ENCODE data around the gene ARL4C. TPM values are rescaled to one million over a fixed set of nuclear protein-coding genes. Genes with fewer than 3 reads are reported as not detected.

The ARL4C gene, protein sequence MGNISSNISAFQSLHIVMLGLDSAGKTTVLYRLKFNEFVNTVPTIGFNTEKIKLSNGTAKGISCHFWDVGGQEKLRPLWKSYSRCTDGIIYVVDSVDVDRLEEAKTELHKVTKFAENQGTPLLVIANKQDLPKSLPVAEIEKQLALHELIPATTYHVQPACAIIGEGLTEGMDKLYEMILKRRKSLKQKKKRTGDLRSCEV
- 10 to 100 TPM in 1 of 3 donors, 1 to 10 TPM in 2; 3.0 to 11.6 (median 5.2) TPM for polyA plus RNA-seq

DNA sequence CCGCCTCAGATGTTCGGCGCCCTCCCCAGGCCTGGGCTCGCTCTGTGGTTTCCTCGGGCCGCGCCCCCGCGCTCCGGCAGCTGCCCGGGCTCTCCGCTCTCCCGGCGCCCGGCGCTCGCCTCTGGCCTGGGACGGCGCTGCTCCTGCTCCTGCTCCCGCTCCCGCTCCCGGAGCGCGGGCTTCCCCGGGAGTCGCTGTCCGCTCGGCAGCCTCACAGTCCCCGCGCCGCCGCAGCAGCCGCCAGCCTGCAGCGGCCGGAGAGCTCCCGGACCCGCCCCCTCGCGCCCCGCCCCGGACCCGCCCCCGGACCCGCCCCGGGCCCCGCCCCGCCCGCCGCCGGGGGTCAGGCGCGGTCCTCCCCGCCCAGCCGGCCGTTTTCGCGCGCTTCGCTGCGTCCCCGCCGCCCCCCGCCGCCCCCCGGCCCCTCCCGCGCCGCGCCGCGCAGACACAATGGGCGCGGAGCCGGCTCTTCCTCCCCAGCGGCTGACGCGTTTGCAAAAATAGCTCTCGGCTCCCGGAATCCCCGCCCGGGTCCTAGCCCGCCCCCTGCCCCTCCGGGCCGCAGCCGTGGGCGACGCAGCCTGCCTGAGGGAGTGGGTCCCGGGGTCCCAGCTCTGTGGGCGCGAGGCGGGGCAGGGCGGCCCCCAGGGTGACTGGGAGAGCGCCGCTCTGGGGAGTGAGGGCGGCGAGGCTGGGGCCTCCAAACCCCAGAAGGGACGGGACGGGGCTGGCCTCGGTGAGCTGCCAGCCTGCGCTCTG, at the start of gene ARL4C:
TSS of gene ARL4C (minus strand) at position 247 of the 759 bp plus-strand sequence. CDS start 495 bp downstream, outside the sequence.
- H3K27ac ChIP-seq (ENCODE audit: low read depth, low read length) = no peak within 1 kb of the TSS
- WGBS, 3 donors = 0 to 2% (median 2%) methylated on average over 50 to 99 of the region's 100 CpGs

GRCh38 chr2:234544659-234545611, 48.1 kb upstream of the ARL4C start:
- no peak overlapping the region for H3K27ac ChIP-seq (ENCODE audit: low read depth, low read length)
- WGBS, 3 donors = 18 to 25% (median 19%) methylated on average over 24 of the region's 24 CpGs

DNA sequence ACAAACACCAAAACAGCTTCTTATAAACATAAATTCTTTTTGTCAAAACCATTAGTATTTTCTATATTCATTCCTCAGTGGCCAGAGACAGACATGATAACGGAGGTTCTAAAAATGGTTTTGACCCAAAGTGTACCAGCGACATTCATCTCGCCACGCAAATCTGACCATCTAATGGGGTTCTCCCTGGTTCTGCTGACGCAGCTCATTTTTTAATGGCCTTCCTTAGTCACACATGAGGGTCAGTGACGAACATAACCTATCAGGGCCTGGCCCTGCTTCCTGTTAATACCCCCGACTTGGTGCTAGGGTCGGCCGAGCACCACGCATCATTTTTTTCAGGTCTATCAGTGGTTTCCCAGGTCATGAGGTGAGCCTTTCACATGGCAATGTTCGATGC, 45.9 kb upstream of the ARL4C start:
- H3K27ac ChIP-seq (ENCODE audit: low read depth, low read length) = no peak overlapping the region
- 81 to 85% (median 84%) methylated on average over 11 of the region's 11 CpGs for WGBS, 3 donors

- WGBS, 3 donors = 54 to 74% (median 63%) methylated on average over 4 of the region's 4 CpGs
- no peak overlapping the region for H3K27ac ChIP-seq (ENCODE audit: low read depth, low read length)
Measured at GRCh38 chr2:234537929-234538328, 41.0 kb upstream of the ARL4C start.

DNA sequence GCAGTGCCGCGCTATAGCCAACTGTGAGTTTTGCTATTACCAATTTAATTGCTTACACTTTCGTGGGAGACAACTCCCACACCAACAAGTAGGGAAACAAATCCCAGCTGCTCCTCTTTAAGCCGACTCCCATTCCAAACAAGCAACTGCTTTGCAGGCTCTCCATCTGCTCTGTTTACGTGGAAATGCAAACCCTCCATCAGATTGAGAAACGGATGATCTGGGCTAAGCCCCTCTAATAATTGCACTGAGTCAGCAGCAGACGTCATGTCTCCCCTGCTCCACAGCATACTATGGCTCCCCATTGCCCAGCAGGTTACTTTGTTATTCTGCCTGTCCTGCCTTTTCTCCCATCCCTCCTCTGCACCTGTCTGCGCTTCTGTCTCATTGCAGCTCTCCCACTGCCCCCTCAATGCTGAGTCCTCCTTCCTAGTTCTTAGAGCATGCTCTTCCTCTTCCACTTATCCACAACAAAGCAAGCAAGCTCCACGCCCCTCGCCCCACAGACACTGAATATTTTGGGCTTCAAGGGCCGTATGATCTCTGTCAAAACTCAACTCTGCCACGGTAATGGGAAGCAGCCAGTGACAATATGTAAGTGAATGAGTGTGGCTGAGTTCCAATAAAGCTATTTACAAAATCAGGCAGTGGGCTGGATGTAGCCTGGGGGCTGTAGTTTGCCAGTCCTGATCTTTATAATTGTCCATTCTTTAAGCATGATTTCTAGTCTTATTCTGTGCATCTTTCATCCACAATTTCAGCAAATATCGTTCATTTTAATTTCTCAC, 39.5 kb upstream of the ARL4C start:
- no peak overlapping the region for H3K27ac ChIP-seq (ENCODE audit: low read depth, low read length)
- 42 to 59% (median 53%) methylated on average over 13 of the region's 13 CpGs for WGBS, 3 donors

DNA sequence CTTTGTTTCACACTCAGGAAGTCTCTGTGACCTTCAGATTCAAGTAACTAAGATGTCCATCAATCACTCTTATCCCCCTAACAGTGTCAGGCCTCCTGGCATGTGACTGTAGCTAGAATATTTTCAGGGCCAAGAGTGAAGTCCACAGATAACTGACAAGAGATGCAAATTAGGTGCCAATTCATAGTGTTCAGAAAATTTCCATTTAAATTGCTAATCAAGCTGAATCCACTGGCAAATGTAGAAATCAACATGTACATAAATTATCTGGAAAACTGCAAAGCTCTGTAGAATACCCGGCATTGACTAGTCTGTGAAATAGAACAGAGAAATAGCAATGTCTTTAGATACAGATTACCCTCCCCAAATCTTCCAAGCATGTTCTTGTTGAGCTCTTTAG, 38.6 kb upstream of the ARL4C start:
- WGBS, 3 donors = 73 to 93% (median 76%) methylated on average over 1 of the region's 1 CpG
- no peak overlapping the region for H3K27ac ChIP-seq (ENCODE audit: low read depth, low read length)

- WGBS, 3 donors = 73 to 85% (median 84%) methylated on average over 8 of the region's 8 CpGs
- H3K27ac ChIP-seq (ENCODE audit: low read depth, low read length) = no peak overlapping the region
Measured at GRCh38 chr2:234534515-234534914, 37.6 kb upstream of the ARL4C start.

DNA sequence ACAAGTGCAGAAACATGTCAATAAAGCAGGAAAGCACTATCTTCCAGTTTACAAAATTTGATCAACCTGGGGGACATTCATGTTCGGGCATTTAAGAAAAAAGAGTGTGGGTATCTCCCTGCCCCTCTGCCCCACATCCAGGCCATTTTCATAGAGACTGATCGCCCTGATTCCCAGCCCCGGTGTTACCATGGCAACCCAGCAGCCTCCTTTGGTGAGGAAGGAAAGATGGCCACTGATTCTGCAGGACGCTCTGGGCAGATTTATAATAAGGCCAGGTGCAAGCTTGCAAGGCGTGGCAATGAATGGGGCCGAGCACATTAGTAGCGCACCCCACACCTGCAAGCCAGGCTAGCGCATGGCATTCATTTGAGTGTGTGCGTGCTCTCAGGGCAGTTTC, 36.7 kb upstream of the ARL4C start:
- WGBS, 3 donors = 89 to 91% (median 89%) methylated on average over 9 of the region's 9 CpGs
- H3K27ac ChIP-seq (ENCODE audit: low read depth, low read length) = no peak overlapping the region

- WGBS, 3 donors = 72 to 86% (median 72%) methylated on average over 8 of the region's 8 CpGs
Measured at GRCh38 chr2:234528410-234529148, 31.7 kb upstream of the ARL4C start.

GRCh38 chr2:234526711-234527110, 29.8 kb upstream of the ARL4C start:
- no peak overlapping the region for H3K27ac ChIP-seq (ENCODE audit: low read depth, low read length)
- WGBS, 3 donors = 85 to 91% (median 89%) methylated on average over 3 of the region's 3 CpGs

More at GRCh38 chr2:234528410-234529148, 31.7 kb upstream of the ARL4C start:
- H3K27ac ChIP-seq (ENCODE audit: low read depth, low read length) = no peak overlapping the region

DNA sequence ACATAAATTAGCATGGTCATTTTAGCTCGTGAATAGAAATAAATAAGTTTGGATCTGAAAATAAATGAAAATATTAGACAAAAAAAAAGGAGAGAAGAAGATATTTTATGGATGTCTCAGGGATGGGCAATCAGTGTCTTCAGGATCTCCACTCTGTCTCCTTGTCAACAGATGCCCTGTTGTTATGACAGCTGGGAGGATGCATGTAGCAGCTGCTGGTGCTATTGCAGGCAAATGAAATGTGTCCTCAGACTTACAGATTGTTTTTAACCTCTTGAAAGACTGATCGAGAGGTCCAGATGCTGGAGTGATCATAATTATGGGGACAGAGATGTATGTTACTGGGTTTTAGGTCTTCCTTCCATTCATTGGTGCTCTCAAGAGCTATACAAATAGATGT, 24.7 kb upstream of the ARL4C start:
- WGBS, 3 donors = 82 to 84% (median 84%) methylated on average over 2 of the region's 2 CpGs
- no peak overlapping the region for H3K27ac ChIP-seq (ENCODE audit: low read depth, low read length)

DNA sequence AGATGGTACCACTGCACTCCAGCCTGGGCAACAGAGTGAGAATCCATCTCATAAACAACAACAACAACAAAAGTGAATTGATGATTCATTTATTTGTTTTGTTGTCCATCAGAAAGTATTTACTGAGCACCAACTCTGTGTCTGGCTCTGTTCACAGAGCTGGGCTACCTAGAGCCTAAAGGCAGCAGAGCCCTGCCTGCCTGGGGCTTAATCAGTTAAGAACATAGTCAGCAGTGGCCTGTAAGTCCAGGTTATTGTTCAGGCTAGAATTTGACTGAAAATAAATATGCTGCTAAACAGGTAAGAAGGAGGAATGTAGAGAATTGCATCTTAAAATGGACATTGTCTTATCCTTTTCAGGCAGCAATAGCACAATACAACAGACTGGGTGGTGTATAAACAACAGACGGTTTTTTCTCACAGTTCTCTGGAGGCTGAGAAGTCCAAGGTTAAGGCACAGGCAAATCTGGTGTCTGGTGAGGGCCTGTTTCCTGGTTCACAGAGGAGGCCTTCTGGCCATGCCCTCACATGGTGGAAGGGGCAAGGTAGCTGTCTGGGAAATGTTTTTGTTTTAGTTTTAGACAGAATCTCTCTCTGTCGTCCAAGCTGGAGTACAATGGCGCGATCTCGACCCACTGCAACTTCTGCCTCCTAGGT, 22.2 kb upstream of the ARL4C start:
- 72 to 88% (median 87%) methylated on average over 5 of the region's 5 CpGs for WGBS, 3 donors
- no peak overlapping the region for H3K27ac ChIP-seq (ENCODE audit: low read depth, low read length)

DNA sequence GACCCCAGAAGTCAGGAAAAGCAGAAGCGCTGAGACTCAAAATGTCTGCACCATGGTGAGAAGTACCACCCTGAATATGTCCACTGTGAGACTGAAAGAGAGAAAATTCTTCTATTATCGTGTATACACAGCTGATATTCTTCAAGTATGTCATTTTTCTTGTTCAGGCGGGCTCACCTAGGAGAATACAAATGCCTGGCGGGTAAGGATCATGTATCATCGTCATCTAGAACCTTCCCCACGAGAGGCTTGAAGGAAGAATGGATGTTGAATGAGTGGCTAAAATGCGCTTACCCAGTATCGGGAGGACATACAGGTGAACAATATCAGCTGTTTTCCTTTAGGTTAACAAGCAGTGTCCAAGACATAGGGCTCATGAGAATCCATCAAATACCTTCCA, 21.1 kb upstream of the ARL4C start:
- 75 to 91% (median 84%) methylated on average over 8 of the region's 8 CpGs for WGBS, 3 donors
- no peak overlapping the region for H3K27ac ChIP-seq (ENCODE audit: low read depth, low read length)

- H3K27ac ChIP-seq (ENCODE audit: low read depth, low read length) = no peak overlapping the region
- WGBS, 3 donors = 73 to 89% (median 78%) methylated on average over 16 of the region's 16 CpGs
Measured at GRCh38 chr2:234514873-234515638, 18.2 kb upstream of the ARL4C start.

DNA sequence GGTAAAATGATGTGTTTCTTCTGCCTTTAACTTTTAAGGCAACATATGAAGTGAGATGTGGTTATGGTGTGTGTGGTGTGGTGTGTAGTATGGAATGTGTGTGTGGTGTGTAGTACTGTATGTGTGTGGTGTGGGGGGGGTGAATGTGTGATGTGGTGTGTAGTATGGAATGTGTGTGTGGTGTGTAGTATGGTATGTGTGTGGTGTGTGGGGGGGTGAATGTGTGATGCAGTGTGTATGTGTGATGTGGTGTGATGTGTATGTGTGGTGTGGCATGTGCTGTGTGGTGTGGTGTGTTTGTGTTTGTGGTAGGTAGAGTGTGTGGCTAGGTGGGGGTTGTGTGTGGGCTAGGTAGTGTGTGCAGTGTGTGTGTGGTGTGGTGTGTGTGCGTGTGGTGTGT, 17.2 kb upstream of the ARL4C start:
- no peak overlapping the region for H3K27ac ChIP-seq (ENCODE audit: low read depth, low read length)
- 94 to 100% (median 100%) methylated on average over 1 of the region's 1 CpG for WGBS, 3 donors

DNA sequence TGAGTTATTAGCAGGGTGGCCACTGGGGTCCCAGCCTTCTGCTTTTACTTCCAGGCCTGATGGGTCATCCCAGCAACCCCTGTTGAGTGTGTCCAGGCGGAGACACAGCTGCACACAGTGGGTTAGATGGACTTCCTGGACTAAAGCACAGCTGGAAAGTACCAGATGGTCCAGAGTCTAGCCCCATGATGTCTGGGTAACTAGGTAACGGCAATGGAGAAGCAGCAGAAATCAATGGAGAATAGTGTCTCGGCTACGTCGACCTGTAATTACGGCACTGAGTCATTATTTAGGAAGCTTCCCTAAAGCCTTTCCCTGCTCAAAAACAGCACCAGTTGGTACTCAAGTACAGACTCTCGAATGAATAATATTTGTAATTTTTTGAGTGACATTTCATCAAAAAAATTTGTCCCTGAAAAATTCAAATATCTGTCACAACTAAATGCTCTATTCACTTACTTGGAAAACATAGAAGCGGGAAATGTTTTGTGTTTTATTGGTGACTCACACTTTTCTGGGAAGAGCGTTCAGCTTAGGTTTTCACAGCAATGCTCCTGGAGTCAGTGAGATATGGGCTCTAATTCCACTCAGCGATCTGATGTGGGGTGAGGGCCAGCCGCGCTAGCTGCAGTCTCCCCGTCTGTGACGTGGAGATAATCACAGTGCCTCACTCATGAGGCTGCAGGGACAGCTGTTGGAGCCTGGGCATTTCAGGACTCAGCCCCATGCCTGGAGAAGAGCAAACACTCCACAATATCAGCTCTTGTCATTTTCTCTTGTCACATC, 16.2 kb upstream of the ARL4C start:
- H3K27ac ChIP-seq (ENCODE audit: low read depth, low read length) = no peak overlapping the region
- WGBS, 3 donors = 89 to 91% (median 90%) methylated on average over 14 of the region's 14 CpGs

Measured in adipose tissue (tissue), 3 donors.